Body of pancreas (tissue), 4 donors: ENCODE results near the gene RHBDL1.

Experiments
- CTCF ChIP-seq, 7 experiments: fragments of 450-650 bp in 4 of 7; fragments of 200-600 bp in 3 of 7; sonication (generic) in 3 of 7; IDR thresholded peaks; one replicate each; pipeline ENCODE4 v1.5.1; 2016 to 2019; ENCODE audit warnings: antibody characterized with exemption in 7 of 7
- POLR2A ChIP-seq, 3 donors: fragments of 450-650 bp; IDR thresholded peaks; one replicate each; pipeline ENCODE4 v1.6.1; 2016; ENCODE audit warnings: antibody characterized with exemption in 3 of 3, mild to moderate bottlenecking in 2 of 3

- TF ChIP-seq CTCF (IDR thresholded peaks at IDR 0.05) = no peak
- TF ChIP-seq POLR2A (IDR thresholded peaks at IDR 0.05) = no peak
Measured at GRCh38 chr16:634996-635395, 40.5 kb upstream of the RHBDL1 start.
